K562 (cell line): ENCODE results near the gene BAG2. TPM values are rescaled to one million over a fixed set of nuclear protein-coding genes. Genes with fewer than 3 reads are reported as not detected.

Experiments used
- ATAC-seq: fragments of 200-7000 bp; cut with Tn5 transposase; 3 replicates; pipeline ENCODE4 v1.9.1; 2020; ENCODE audit warnings: moderate library complexity
- BruUV-seq: library from RNA; stranded (reverse); fragments of 400-500 nt; replicated peaks from 2 replicates; lab custom pipeline; 2021; lab: Mats Ljungman, UMichigan
- CTCF ChIA-PET: fragments of 300-600 bp; formaldehyde crosslinking; extraction: SDS; loops from one replicate; lab custom pipeline; 2021; ENCODE audit warnings: low intra/inter-chr PET ratio; lab: Yijun Ruan, JAX
- POLR2A ChIA-PET: fragments of 300-600, 350-650 bp; sonication (Branson Sonifier 250); formaldehyde crosslinking; extraction: SDS; loops from one replicate; lab custom pipeline; 2021; ENCODE audit warnings: antibody characterized with exemption, inconsistent platforms; lab: Yijun Ruan, JAX
- DNase-seq, 4 experiments: peaks; one replicate each; pipeline versions ENCODE4 v3.0.0 to v3.0.0-alpha.2; 2011 to 2018; ENCODE audit warnings: low spot score in 3 of 4, mixed read lengths in 3 of 4; ENCODE audit errors: extremely low read depth in 1 of 4
- FAIRE-seq: peaks from 2 replicates; lab custom pipeline; 2011; peaks lifted over from hg19 to GRCh38; lab: Jason Lieb, UNC
- H2AFZ ChIP-seq: 2 replicates; pipeline ENCODE4 v1.6.0; 2011; ENCODE audit warnings: low read depth, low read length, control low read depth, inconsistent platforms
- H3K27ac ChIP-seq: fragments of 200-600 bp; 3 replicates; pipeline ENCODE4 v1.8.0; 2011; ENCODE audit warnings: low read depth, mild to moderate bottlenecking, control low read depth, inconsistent platforms, low read length, moderate library complexity, mixed read lengths; ENCODE audit errors: extremely low read depth
- H3K27me3 ChIP-seq, 2 experiments: fragments of 300-600 bp in 1 of 2; 2 replicates in 1 of 2; 3 replicates in 1 of 2; pipeline versions ENCODE4 v1.6.0 to v1.8.0; 2011; ENCODE audit warnings: inconsistent platforms in 2 of 2, low read length in 2 of 2, mild to moderate bottlenecking in 1 of 2, mixed read lengths in 1 of 2, moderate library complexity in 1 of 2; ENCODE audit not compliant: control insufficient read depth in 2 of 2, insufficient read depth in 2 of 2
- H3K36me3 ChIP-seq: fragments of 300-600 bp; 3 replicates; pipeline ENCODE4 v1.8.0; 2011; ENCODE audit warnings: mild to moderate bottlenecking, low read length, inconsistent platforms; ENCODE audit not compliant: control insufficient read depth, insufficient read depth
- H3K4me1 ChIP-seq, 2 experiments: fragments of 200-600 bp in 1 of 2; replicated peaks in 1 of 2; 2 replicates in 1 of 2; 3 replicates in 1 of 2; pipeline versions ENCODE4 v1.5.1 to v1.8.0; 2011; ENCODE audit warnings: inconsistent platforms in 2 of 2, low read length in 2 of 2, mild to moderate bottlenecking in 1 of 2, mixed read lengths in 1 of 2, moderate library complexity in 1 of 2; ENCODE audit not compliant: control insufficient read depth in 2 of 2, insufficient read depth in 2 of 2
- H3K4me2 ChIP-seq: 2 replicates; pipeline ENCODE4 v1.6.1; 2011; ENCODE audit warnings: low read length, control low read depth, inconsistent platforms, mixed read lengths; ENCODE audit not compliant: insufficient read depth
- H3K4me3 ChIP-seq: fragments of 200-600 bp; sonication (generic), shearing (Covaris generic); 2 replicates; pipeline ENCODE4 v1.5.1; 2016; ENCODE audit warnings: control low read depth, inconsistent platforms
- H3K79me2 ChIP-seq: fragments of 200-600 bp; 3 replicates; pipeline ENCODE4 v1.8.0; 2011; ENCODE audit warnings: low read length, inconsistent platforms; ENCODE audit not compliant: control insufficient read depth, insufficient read depth
- H3K9ac ChIP-seq, 2 experiments: 2 replicates each; pipeline versions ENCODE4 v1.6.0 to v1.6.1; 2011; ENCODE audit warnings: low read depth in 2 of 2, low read length in 2 of 2, control low read depth in 1 of 2, inconsistent platforms in 1 of 2, mild to moderate bottlenecking in 1 of 2, mixed read lengths in 1 of 2; ENCODE audit not compliant: insufficient read depth in 1 of 2
- H3K9me1 ChIP-seq: one replicate; pipeline ENCODE4 v1.6.0; 2011; ENCODE audit warnings: inconsistent platforms, mild to moderate bottlenecking, low read length, moderate library complexity; ENCODE audit not compliant: control insufficient read depth, insufficient read depth
- H3K9me3 ChIP-seq: replicated peaks from 2 replicates; pipeline ENCODE4 v1.5.1; 2011; ENCODE audit warnings: low read depth, low read length, inconsistent platforms; ENCODE audit not compliant: control insufficient read depth, insufficient read depth
- H4K20me1 ChIP-seq: replicated peaks from 2 replicates; pipeline ENCODE4 v1.6.1; 2011; ENCODE audit warnings: low read length, inconsistent platforms, mixed read lengths; ENCODE audit not compliant: control insufficient read depth, insufficient read depth
- ADNP ChIP-seq: fragments of 200-800 bp; sonication (Bioruptor generic); IDR thresholded peaks from 2 replicates; pipeline ENCODE4 v1.6.1; 2016; ENCODE audit warnings: missing genetic modification characterization, missing compliant biosample characterization
- BDP1 ChIP-seq: IDR thresholded peaks from 3 replicates; pipeline ENCODE4 v1.6.1; 2011; ENCODE audit not compliant: insufficient read length, insufficient read depth
- CBX5 ChIP-seq: IDR thresholded peaks from 2 replicates; pipeline ENCODE4 v1.6.1; 2014; ENCODE audit warnings: low read depth, borderline replicate concordance
- FUS ChIP-seq: fragments of 200-400 bp; formaldehyde crosslinking; optimal IDR thresholded peaks from 2 replicates; pipeline ENCODE3; 2017; ENCODE audit warnings: low read depth, low read length
- JUN ChIP-seq, 2 experiments: sonication (generic) in 1 of 2; formaldehyde crosslinking in 1 of 2; IDR thresholded peaks; 2 replicates each; pipeline versions ENCODE4 v1.6.1 to v1.8.0; 2012 to 2022; ENCODE audit warnings: borderline replicate concordance in 2 of 2, mild to moderate bottlenecking in 2 of 2, improper control_type of control experiment in 1 of 2, low read depth in 1 of 2, low read length in 1 of 2, missing genetic modification reagents in 1 of 2
- NR2C1 ChIP-seq, 2 experiments: fragments of 450-650 bp; IDR thresholded peaks; 2 replicates each; pipeline ENCODE4 v1.6.1; 2017; ENCODE audit warnings: mild to moderate bottlenecking in 2 of 2, antibody characterized with exemption in 1 of 2, inconsistent platforms in 1 of 2, missing compliant biosample characterization in 1 of 2, missing genetic modification characterization in 1 of 2
- TEAD4 ChIP-seq, 2 experiments: sonication (generic) in 1 of 2; formaldehyde crosslinking in 1 of 2; IDR thresholded peaks; 2 replicates each; pipeline versions ENCODE4 v1.6.1 to v1.8.0; 2012 to 2022; ENCODE audit warnings: borderline replicate concordance in 1 of 2, inconsistent platforms in 1 of 2, low read length in 1 of 2, mild to moderate bottlenecking in 1 of 2, missing genetic modification reagents in 1 of 2
- ZNF263 ChIP-seq: sonication (generic); formaldehyde crosslinking; IDR thresholded peaks from 2 replicates; pipeline ENCODE4 v1.8.0; 2022; ENCODE audit warnings: mild to moderate bottlenecking, missing genetic modification reagents, borderline replicate concordance
- ZNF277 ChIP-seq: fragments of 250-450 bp; sonication (Bioruptor Pico); IDR thresholded peaks from 2 replicates; pipeline ENCODE4 v1.8.0; 2022; ENCODE audit warnings: inconsistent platforms, mild to moderate bottlenecking, moderate library complexity, borderline replicate concordance
- ZNF280B ChIP-seq: fragments of 250-450 bp; sonication (Bioruptor Pico); IDR thresholded peaks from 2 replicates; pipeline ENCODE4 v1.5.1; 2021; ENCODE audit warnings: mild to moderate bottlenecking
- ZNF655 ChIP-seq: fragments of 250-450 bp; sonication (Bioruptor Pico); IDR thresholded peaks from 2 replicates; pipeline ENCODE4 v1.5.0; 2021
- ZNF740 ChIP-seq, 3 experiments: fragments of 200-800 bp in 1 of 3; sonication (Bioruptor generic) in 1 of 3; sonication (generic) in 1 of 3; formaldehyde crosslinking in 1 of 3; IDR thresholded peaks; 2 replicates each; pipeline versions ENCODE4 v1.6.1 to v1.8.0; 2016 to 2022; ENCODE audit warnings: mild to moderate bottlenecking in 2 of 3, missing compliant biosample characterization in 2 of 3, missing genetic modification characterization in 2 of 3, missing genetic modification reagents in 1 of 3
- whole genome bisulfite sequencing: fragments of 100-300 bp; shearing (Covaris generic); methylation state at CpG from one replicate; pipeline ENCODE4 v1.1.6; 2016; ENCODE audit warnings: low coverage, mixed read lengths; ENCODE audit not compliant: insufficient coverage; ENCODE audit errors: missing lambda C conversion rate; 5-methylcytosine and 5-hydroxymethylcytosine counted together
- in situ Hi-C: fragments of 300-500 bp; cut with MboI; formaldehyde crosslinking; loops from 4 replicates; pipeline ENCODE4 v1.15.0; 2018; ENCODE audit warnings: inconsistent platforms, mixed read lengths
- intact Hi-C: fragments of 100-400 bp; cut with micrococcal nuclease; formaldehyde crosslinking; loops from 2 replicates; pipeline ENCODE4 v1.14.2; 2022
- polyA plus RNA-seq, 8 experiments: library from polyadenylated mRNA; depleted of rRNA in 4 of 8; stranded (reverse) in 5 of 8; unstranded in 3 of 8; fragments of >200 nt; fragmentation: Nextera tagmentation in 2 of 8; fragmentation: Illumina TruSeq in 1 of 8; extraction: Ambion mirVana in 2 of 8; extraction: Trizol in 1 of 8; gene quantifications; 2 replicates each; pipeline versions ENCODE4 v1.2.1 to v1.2.3, GENCODE V29; 2011 to 2014; ENCODE audit warnings: inconsistent platforms in 1 of 8, missing spikeins in 1 of 8
- total RNA-seq, 7 experiments: library from RNA; depleted of rRNA in 6 of 7; stranded (reverse); fragments of >200 nt in 6 of 7; fragmentation: Illumina TruSeq in 2 of 7; extraction: Trizol in 2 of 7; gene quantifications; 2 replicates each; pipeline versions ENCODE4 v1.2.1 to v1.2.3, GENCODE V29; 2011 to 2021; ENCODE audit warnings: low replicate concordance in 1 of 7

BAG2 gene
- total and polyA plus RNA-seq, 9 of the 15 experiments (the other 6 are each of a cell fraction or from before 2014, with no cell fraction given), result 12.8 to 20.7 (median 17.6) TPM

GRCh38 chr6:57159127-57159526 lies 13.0 kb upstream of the BAG2 start:
- CTCF ChIA-PET, result no interaction called here
- in situ Hi-C loops, result no loop called here
- no peak for ATAC-seq
- no peak for DNase-seq
- no TSS peak for BruUV-seq
- intact Hi-C loops, result no loop called here
- Histone ChIP-seq H3K36me3 (peaks cover 64% of the 10 kb centered on the region), H3K4me3 (no peak overlapping the region), H3K9ac (no peak overlapping the region), H3K27ac (no peak overlapping the region), H3K9me3 (peaks cover 3% of the 10 kb centered on the region; the same call in 1 of the 2 replicates), H3K4me1 (no peaks in the 10 kb centered on the region), H3K79me2 (no peaks in the 10 kb centered on the region), H4K20me1 (no peaks in the 10 kb centered on the region), H3K9me1 (no peaks in the 10 kb centered on the region), H3K4me2 (no peak overlapping the region), H3K27me3 (no peaks in the 10 kb centered on the region), H2AFZ (no peak overlapping the region)
- no peak for FAIRE-seq
- POLR2A ChIA-PET, result no interaction called here
- no peak for TF ChIP-seq TEAD4 (IDR thresholded peaks at IDR 0.05; ENCODE audit: low read length)
- TF ChIP-seq TEAD4 (CRISPR knock-in tag; IDR thresholded peaks at IDR 0.05; ENCODE audit: borderline replicate concordance), result no peak
- no peak for TF ChIP-seq ZNF280B (CRISPR knock-in tag)
- TF ChIP-seq ZNF277 (CRISPR knock-in tag), result no peak
- no peak for TF ChIP-seq ZNF740 (CRISPR knock-in tag; IDR thresholded peaks at IDR 0.05)
- TF ChIP-seq ZNF740 (tag; IDR thresholded peaks at IDR 0.05), result no peak
- TF ChIP-seq FUS, result no peak
- no peak for TF ChIP-seq ZNF263 (CRISPR knock-in tag)
- no peak for TF ChIP-seq NR2C1 (IDR thresholded peaks at IDR 0.05)
- no peak for TF ChIP-seq NR2C1 (tag; IDR thresholded peaks at IDR 0.05)
- TF ChIP-seq ZNF655 (CRISPR knock-in tag), result no peak
- no peak for TF ChIP-seq BDP1
- no peak for TF ChIP-seq ADNP (tag)
- TF ChIP-seq JUN (IDR thresholded peaks at IDR 0.05; ENCODE audit: borderline replicate concordance, low read depth, low read length), result no peak
- no peak for TF ChIP-seq JUN (CRISPR knock-in tag; IDR thresholded peaks at IDR 0.05; ENCODE audit: borderline replicate concordance)
- TF ChIP-seq CBX5, result no peak
- 86% methylated on average over 2 of the region's 2 CpGs for WGBS
